AG10803 (cell line): Measurements from ENCODE around the gene HERPUD1.

Experiments used
- DNase-seq: peaks from one replicate; pipeline ENCODE4 v3.0.0; 2010; ENCODE audit warnings: low read depth
- H3K4me3 ChIP-seq: 2 replicates; pipeline ENCODE4 v1.5.1; 2011; ENCODE audit warnings: mild to moderate bottlenecking, low read length, control low read depth
- CTCF ChIP-seq: conservative IDR thresholded peaks from 2 replicates; pipeline ENCODE4 v1.5.1; 2011; ENCODE audit warnings: mild to moderate bottlenecking, low read length, control low read depth, inconsistent platforms

Gene HERPUD1

GRCh38 chr16:56975714-56976113 is 43.8 kb downstream of the HERPUD1 start:
- no peak overlapping the region for H3K4me3 ChIP-seq
- DNase-seq: no peak
- TF ChIP-seq CTCF: no peak

- no peak overlapping the region for H3K4me3 ChIP-seq
- no peak for TF ChIP-seq CTCF
- no peak for DNase-seq
Observed at GRCh38 chr16:56977216-56977615, 45.3 kb downstream of the HERPUD1 start.

- H3K4me3 ChIP-seq: no peak overlapping the region
- peak; percentile 36 for DNase-seq
- TF ChIP-seq CTCF: no peak
Observed at GRCh38 chr16:56977823-56978430, 46.0 kb downstream of the HERPUD1 start.

GRCh38 chr16:56980201-56980535 is 48.2 kb downstream of the HERPUD1 start:
- DNase-seq: no peak
- H3K4me3 ChIP-seq: no peak overlapping the region
- TF ChIP-seq CTCF: no peak

- no peak for TF ChIP-seq CTCF
- no peak for DNase-seq
- no peak overlapping the region for H3K4me3 ChIP-seq
Observed at GRCh38 chr16:56980792-56981724, 49.1 kb downstream of the HERPUD1 start.

GRCh38 chr16:56981729-56982271 is 49.9 kb downstream of the HERPUD1 start:
- no peak overlapping the region for H3K4me3 ChIP-seq
- no peak for DNase-seq
- no peak for TF ChIP-seq CTCF
